Urinary bladder (tissue), 4 donors: ENCODE results near the gene SLC6A8. TPM values are rescaled to one million over a fixed set of nuclear protein-coding genes. Genes with fewer than 3 reads are reported as not detected.
A peak's percentile ranks its signal among the peaks of the same experiment; 100 is the strongest.
"Not testable (repeated sequence)": the region's sequence is repeated elsewhere in the genome, so short reads cannot be mapped to it uniquely, and the experiment has no call there.

ENCODE experiments used
- DNase-seq: peaks from one replicate; pipeline ENCODE4 v3.0.0-alpha.2; 2015; ENCODE audit errors: extremely low spot score
- H3K27ac ChIP-seq: one replicate; pipeline ENCODE4 v1.5.1; 2013; ENCODE audit warnings: low read depth, mild to moderate bottlenecking, moderate library complexity
- H3K36me3 ChIP-seq: one replicate; pipeline ENCODE4 v1.6.1; 2013; ENCODE audit warnings: mild to moderate bottlenecking, moderate library complexity; ENCODE audit not compliant: insufficient read depth
- H3K4me1 ChIP-seq: one replicate; pipeline ENCODE4 v1.6.1; 2013; ENCODE audit warnings: mild to moderate bottlenecking, moderate library complexity; ENCODE audit not compliant: insufficient read depth
- H3K4me3 ChIP-seq: one replicate; pipeline ENCODE4 v1.5.1; 2013; ENCODE audit warnings: low read depth, low read length
- WGBS: extraction: QIAGEN DNeasy Blood & Tissue Kit; methylation state at CpG from one replicate; pipeline ENCODE4 v1.1.7; 2013; 5-methylcytosine and 5-hydroxymethylcytosine counted together
- polyA plus RNA-seq: library from polyadenylated mRNA; stranded (reverse); fragments of 200-250 nt; gene quantifications from one replicate; pipeline ENCODE4 v1.2.3, GENCODE V29; 2013
- small RNA-seq: library from RNA; depleted of rRNA; stranded (forward); fragments of <200 nt; gene quantifications from one replicate; pipeline ENCODE3, GENCODE V24; 2014
- total RNA-seq: library from RNA; depleted of rRNA; stranded (reverse); fragments of >200 nt; gene quantifications from one replicate; pipeline ENCODE4 v1.2.3, GENCODE V29; 2014
- donor health status: healthy with polysubstance abuse.
- donor health status: healthy.

Gene SLC6A8
- total and polyA plus RNA-seq, 2 donors = 10.0 to 76.1 TPM

- no peaks in the 10 kb centered on the region for H3K36me3 ChIP-seq
- H3K27ac ChIP-seq = no peak overlapping the region
- H3K4me1 ChIP-seq = no peaks in the 10 kb centered on the region
- no peak overlapping the region for H3K4me3 ChIP-seq
- 91% methylated on average over 26 of the region's 27 CpGs for WGBS
- no peak for DNase-seq
Measured at GRCh38 chrX:153738056-153738605, 50.4 kb downstream of the SLC6A8 start.

DNA sequence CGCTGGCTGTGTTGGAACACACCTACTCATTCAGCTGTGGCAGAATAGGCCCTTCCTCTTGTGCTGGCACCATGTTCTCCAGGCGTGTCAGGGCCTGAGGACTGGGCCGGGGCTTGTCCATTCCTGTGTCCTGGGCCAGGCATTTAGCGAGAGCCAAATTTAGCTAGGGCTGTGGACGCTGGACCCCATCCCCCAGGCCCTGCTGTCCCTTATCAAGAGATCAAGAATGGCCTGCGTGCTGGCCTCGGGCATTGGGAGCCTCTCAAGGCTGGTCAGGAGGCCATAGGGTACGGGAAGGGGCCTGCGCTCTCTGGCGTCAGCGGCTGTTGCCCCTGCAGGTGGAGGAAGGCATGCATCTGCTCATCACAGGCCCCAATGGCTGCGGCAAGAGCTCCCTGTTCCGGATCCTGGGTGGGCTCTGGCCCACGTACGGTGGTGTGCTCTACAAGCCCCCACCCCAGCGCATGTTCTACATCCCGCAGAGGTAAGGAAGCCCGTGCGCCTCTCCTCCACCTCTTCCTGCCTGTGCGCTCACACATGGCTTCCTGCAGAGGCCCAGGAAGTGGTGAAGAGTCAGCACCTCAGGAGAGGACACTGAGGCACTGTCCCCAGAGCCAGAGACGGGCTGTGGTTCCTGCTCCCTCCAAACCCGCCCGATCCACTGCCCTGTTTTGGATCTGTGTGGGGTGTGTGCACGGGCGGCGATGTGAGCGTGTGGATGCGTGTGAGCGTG is 52.2 kb downstream of the SLC6A8 start:
- H3K27ac ChIP-seq = no peak overlapping the region
- H3K36me3 ChIP-seq = no peaks in the 10 kb centered on the region
- no peaks in the 10 kb centered on the region for H3K4me1 ChIP-seq
- H3K4me3 ChIP-seq = no peak overlapping the region
- 81% methylated on average over 29 of the region's 29 CpGs for WGBS
- no peak for DNase-seq

DNA sequence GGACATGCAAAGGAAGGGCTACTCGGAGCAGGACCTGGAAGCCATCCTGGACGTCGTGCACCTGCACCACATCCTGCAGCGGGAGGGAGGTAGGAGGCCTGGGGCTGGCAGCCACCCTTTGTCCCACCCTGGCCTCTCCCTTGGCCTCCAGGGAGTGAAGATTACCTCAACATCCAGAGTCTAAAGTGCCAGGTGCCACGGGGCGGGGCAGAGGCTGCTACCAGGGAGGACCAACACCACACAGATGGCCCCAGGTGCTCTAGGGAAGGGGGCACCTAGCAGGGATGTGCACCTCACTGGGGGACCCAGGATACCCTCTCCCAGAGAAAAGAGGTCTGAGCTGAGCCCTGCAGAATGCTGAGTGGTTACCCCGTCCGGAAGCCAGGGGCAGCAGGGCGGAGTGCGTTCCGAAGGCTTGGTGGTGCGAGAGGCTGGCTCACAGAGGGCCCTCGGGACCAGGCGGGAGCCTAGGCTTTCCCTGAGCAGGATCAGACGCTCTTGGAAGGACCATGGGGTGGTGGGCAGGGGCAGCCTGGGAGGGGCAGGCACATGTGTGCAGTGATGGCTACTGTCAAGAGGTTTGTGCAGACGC is 53.0 kb downstream of the SLC6A8 start:
- Histone ChIP-seq H3K27ac (no peak overlapping the region), H3K36me3 (no peaks in the 10 kb centered on the region), H3K4me1 (no peaks in the 10 kb centered on the region), H3K4me3 (no peak overlapping the region)
- 85% methylated on average over 15 of the region's 16 CpGs for WGBS
- DNase-seq = no peak

DNA sequence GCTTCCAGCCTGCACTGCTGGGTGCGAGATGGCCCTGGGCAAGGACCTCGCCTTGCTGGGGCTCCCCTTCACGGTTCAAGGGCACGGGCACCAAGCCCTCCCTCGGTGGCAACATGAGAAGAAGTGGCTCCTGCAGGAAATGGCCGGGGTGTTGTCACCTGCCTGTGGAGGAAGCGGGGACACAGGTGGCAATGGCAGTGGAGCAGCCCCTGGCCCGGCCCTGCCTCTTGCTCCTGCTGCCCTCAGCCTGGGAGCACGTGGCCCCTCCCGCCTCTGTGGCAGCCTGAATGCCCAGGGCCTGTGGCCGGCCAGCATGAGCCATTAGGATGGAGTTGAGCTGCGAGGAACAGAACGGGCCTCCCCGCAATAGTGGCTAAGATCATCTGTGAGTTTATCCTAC is 53.7 kb downstream of the SLC6A8 start:
- Histone ChIP-seq H3K27ac (no peak overlapping the region), H3K4me1 (no peaks in the 10 kb centered on the region), H3K36me3 (no peaks in the 10 kb centered on the region), H3K4me3 (no peak overlapping the region)
- WGBS = 91% methylated on average over 14 of the region's 14 CpGs
- DNase-seq = no peak

DNA sequence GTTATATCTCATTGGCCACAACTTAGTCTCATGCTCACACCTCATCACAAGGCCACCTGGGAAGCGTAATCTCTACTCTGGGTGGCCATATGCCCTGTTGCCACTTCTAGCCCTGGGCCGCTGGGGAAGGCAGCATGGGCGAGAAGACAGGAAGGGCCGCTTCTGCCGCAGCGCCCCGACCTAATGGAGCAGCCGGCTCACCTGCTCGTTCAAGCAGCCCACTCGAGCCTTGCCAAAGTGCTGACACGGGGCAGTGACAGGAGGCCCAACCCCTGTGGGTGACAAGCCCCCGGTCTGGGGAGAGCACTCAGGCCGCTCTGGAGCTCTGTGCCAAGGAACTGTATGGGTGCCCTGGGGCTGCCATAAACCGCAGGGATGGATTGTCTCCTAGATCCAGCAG is 54.4 kb downstream of the SLC6A8 start:
- not testable (repeated sequence) for H3K27ac ChIP-seq, H3K4me1 ChIP-seq, H3K36me3 ChIP-seq, H3K4me3 ChIP-seq, DNase-seq
- WGBS = 97% methylated on average over 14 of the region's 14 CpGs

DNA sequence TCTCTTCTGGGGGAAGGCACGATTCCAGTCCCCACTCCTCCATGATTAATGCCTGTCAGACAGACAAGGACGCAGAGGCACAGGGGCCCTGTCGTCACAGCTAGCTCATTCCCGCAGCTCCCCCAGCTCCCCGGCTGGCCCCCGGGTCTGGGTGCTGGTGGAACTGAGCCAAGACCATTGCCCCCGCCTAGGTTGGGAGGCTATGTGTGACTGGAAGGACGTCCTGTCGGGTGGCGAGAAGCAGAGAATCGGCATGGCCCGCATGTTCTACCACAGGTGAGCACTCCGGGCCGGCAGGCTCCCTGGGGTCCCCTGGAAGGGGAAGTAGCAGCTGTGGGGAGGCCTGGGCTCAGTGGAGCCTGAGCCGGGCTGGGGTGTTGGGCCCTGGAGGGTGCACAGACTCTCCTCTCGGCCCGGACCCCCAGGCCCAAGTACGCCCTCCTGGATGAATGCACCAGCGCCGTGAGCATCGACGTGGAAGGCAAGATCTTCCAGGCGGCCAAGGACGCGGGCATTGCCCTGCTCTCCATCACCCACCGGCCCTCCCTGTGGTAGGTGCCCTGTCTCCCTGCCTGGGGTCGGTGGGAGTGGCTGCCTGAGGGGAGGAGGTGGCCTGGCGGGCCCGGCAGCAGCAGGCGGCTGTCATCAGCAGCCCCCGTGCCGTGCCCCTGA is 55.2 kb downstream of the SLC6A8 start:
- not testable (repeated sequence) for H3K4me3 ChIP-seq, H3K36me3 ChIP-seq, H3K27ac ChIP-seq, DNase-seq, H3K4me1 ChIP-seq
- WGBS = 49% methylated on average over 28 of the region's 32 CpGs

GRCh38 chrX:153743468-153744209 is 55.9 kb downstream of the SLC6A8 start:
- WGBS = 18% methylated on average over 32 of the region's 35 CpGs
- H3K36me3 ChIP-seq, H3K4me1 ChIP-seq, H3K4me3 ChIP-seq, DNase-seq: not testable (repeated sequence)
- peak overlapping the region; percentile 23 for H3K27ac ChIP-seq

- Histone ChIP-seq H3K4me1 (no peaks in the 10 kb centered on the region), H3K4me3 (no peak overlapping the region), H3K27ac (peak overlapping the region; percentile 23), H3K36me3 (no peaks in the 10 kb centered on the region)
- DNase-seq = no peak
- 6% methylated on average over 38 of the region's 38 CpGs for WGBS
Measured at GRCh38 chrX:153744210-153745066, 56.7 kb downstream of the SLC6A8 start.

DNA sequence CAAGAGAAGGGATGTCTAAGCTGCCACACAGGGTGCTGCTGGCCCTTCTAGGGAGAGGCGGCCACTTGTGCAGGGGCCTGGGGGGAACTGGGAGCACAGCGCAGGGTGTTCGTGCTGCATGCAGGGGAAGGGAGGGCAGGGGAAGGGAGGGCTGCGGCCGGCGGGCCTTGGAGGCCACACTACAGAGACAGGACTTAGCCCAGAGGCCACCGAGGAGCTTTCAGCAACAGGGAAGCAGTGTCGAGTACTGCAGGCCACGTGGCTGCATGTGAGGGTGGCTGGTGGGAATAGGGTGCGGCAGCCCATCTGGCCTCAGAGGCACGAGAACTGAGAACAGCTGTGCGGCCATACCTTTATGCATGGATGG is 57.3 kb downstream of the SLC6A8 start:
- DNase-seq, H3K27ac ChIP-seq, H3K36me3 ChIP-seq, H3K4me1 ChIP-seq, H3K4me3 ChIP-seq: not testable (repeated sequence)
- 19% methylated on average over 12 of the region's 12 CpGs for WGBS

Small RNA genes lying within 50 kb of the gene (small RNA-seq; reads per million reads assigned to genes)
- not detected for gene RN7SL687P

Other genes starting within 250 kb of the SLC6A8 start
- gene TREX2, start 241.9 kb upstream of the SLC6A8 start, total RNA-seq = 0.21 TPM
- gene TREX2, start 241.9 kb upstream of the SLC6A8 start, polyA plus RNA-seq = 0.49 TPM
- 17.1 TPM for gene HAUS7, start 217.3 kb upstream of the SLC6A8 start, total RNA-seq
- 26.6 TPM for gene HAUS7, start 217.3 kb upstream of the SLC6A8 start, polyA plus RNA-seq
- gene BGN, start 192.9 kb upstream of the SLC6A8 start, total RNA-seq = 57.7 TPM
- gene BGN, start 192.9 kb upstream of the SLC6A8 start, polyA plus RNA-seq = 189 TPM
- 0.69 TPM for gene ATP2B3, start 170.3 kb upstream of the SLC6A8 start, total RNA-seq
- 0.10 TPM for gene ATP2B3, start 170.3 kb upstream of the SLC6A8 start, polyA plus RNA-seq
- gene CCNQ, start 88.8 kb upstream of the SLC6A8 start, total RNA-seq = 11.8 TPM
- 33.1 TPM for gene CCNQ, start 88.8 kb upstream of the SLC6A8 start, polyA plus RNA-seq
- gene DUSP9, start 40.7 kb upstream of the SLC6A8 start, total RNA-seq = 0.63 TPM
- gene DUSP9, start 40.7 kb upstream of the SLC6A8 start, polyA plus RNA-seq = 1.2 TPM
- 10.3 TPM for gene PNCK, start 14.1 kb upstream of the SLC6A8 start, total RNA-seq
- 73.7 TPM for gene PNCK, start 14.1 kb upstream of the SLC6A8 start, polyA plus RNA-seq
- gene BCAP31, start 36.5 kb downstream of the SLC6A8 start, total RNA-seq = 68.6 TPM
- 239 TPM for gene BCAP31, start 36.5 kb downstream of the SLC6A8 start, polyA plus RNA-seq
- gene ABCD1, start 36.9 kb downstream of the SLC6A8 start, total RNA-seq = 5.2 TPM
- gene ABCD1, start 36.9 kb downstream of the SLC6A8 start, polyA plus RNA-seq = 19.0 TPM
- 5.9 TPM for gene PLXNB3, start 76.3 kb downstream of the SLC6A8 start, total RNA-seq
- gene PLXNB3, start 76.3 kb downstream of the SLC6A8 start, polyA plus RNA-seq = 25.8 TPM
- gene SRPK3, start 93.1 kb downstream of the SLC6A8 start, total RNA-seq = 4.3 TPM
- gene SRPK3, start 93.1 kb downstream of the SLC6A8 start, polyA plus RNA-seq = 2.3 TPM
- 21.0 TPM for gene IDH3G, start 106.4 kb downstream of the SLC6A8 start, total RNA-seq
- 67.4 TPM for gene IDH3G, start 106.4 kb downstream of the SLC6A8 start, polyA plus RNA-seq
- gene SSR4, start 106.7 kb downstream of the SLC6A8 start, total RNA-seq = 102 TPM
- 326 TPM for gene SSR4, start 106.7 kb downstream of the SLC6A8 start, polyA plus RNA-seq
- 6.6 TPM for gene PDZD4, start 142.6 kb downstream of the SLC6A8 start, total RNA-seq
- 28.0 TPM for gene PDZD4, start 142.6 kb downstream of the SLC6A8 start, polyA plus RNA-seq
- 5.6 TPM for gene L1CAM, start 198.2 kb downstream of the SLC6A8 start, total RNA-seq
- 12.7 TPM for gene L1CAM, start 198.2 kb downstream of the SLC6A8 start, polyA plus RNA-seq
- 0.53 TPM for gene AVPR2, start 216.7 kb downstream of the SLC6A8 start, total RNA-seq
- 7.7 TPM for gene AVPR2, start 216.7 kb downstream of the SLC6A8 start, polyA plus RNA-seq
- gene ARHGAP4, start 238.3 kb downstream of the SLC6A8 start, total RNA-seq = 11.6 TPM
- 28.4 TPM for gene ARHGAP4, start 238.3 kb downstream of the SLC6A8 start, polyA plus RNA-seq
- 24.7 TPM for gene NAA10, start 247.1 kb downstream of the SLC6A8 start, total RNA-seq
- 139 TPM for gene NAA10, start 247.1 kb downstream of the SLC6A8 start, polyA plus RNA-seq